ENCODE data around the gene GRK3. TPM values are rescaled to one million over a fixed set of nuclear protein-coding genes. Genes with fewer than 3 reads are reported as not detected.

GRK3 gene
- total and polyA plus RNA-seq, 10 of the 15 experiments (the other 5 are each of a cell fraction or from before 2014, with no cell fraction given), result 3.1 to 35.1 (median 14.7) TPM

- peaks cover 86% of the 10 kb centered on the region for H3K79me2 ChIP-seq (ENCODE audit: control insufficient read depth, insufficient read depth, low read length)
- no TSS peak for BruUV-seq (replicated peaks)
- TF ChIP-seq ATF3 (IDR thresholded peaks at IDR 0.05; ENCODE audit: borderline replicate concordance, extremely low read depth, low read depth, low read length) (no peak), ATF7 (IDR thresholded peaks at IDR 0.05; ENCODE audit: low read depth) (no peak), BRCA1 (IDR thresholded peaks at IDR 0.05; ENCODE audit: low read depth, low read length) (no peak), GATAD2B (conservative IDR thresholded peaks at IDR 0.05; ENCODE audit: low read depth) (peak; percentile 78), RB1 (IDR thresholded peaks at IDR 0.05; ENCODE audit: borderline replicate concordance) (peak; percentile 75; the same call in 1 of the 2 replicates), RUNX3 (IDR thresholded peaks at IDR 0.05; ENCODE audit: low read length) (no peak), ELK1 (IDR thresholded peaks at IDR 0.05; ENCODE audit: low read depth, low read length) (no peak), EED (IDR thresholded peaks at IDR 0.05; ENCODE audit: low read depth) (no peak), MTA2 (IDR thresholded peaks at IDR 0.05; ENCODE audit: low read depth) (peak; percentile 55; the same call in 1 of the 2 replicates), IKZF1 (conservative IDR thresholded peaks at IDR 0.05) (peak; percentile 34; the same call in 1 of the 2 replicates), TCF3 (IDR thresholded peaks at IDR 0.05; ENCODE audit: borderline replicate concordance, insufficient read depth, low read depth, low read length) (no peak), MXI1 (IDR thresholded peaks at IDR 0.05; ENCODE audit: low read depth, low read length) (no peak)
- TF ChIP-seq, protein P1, sequence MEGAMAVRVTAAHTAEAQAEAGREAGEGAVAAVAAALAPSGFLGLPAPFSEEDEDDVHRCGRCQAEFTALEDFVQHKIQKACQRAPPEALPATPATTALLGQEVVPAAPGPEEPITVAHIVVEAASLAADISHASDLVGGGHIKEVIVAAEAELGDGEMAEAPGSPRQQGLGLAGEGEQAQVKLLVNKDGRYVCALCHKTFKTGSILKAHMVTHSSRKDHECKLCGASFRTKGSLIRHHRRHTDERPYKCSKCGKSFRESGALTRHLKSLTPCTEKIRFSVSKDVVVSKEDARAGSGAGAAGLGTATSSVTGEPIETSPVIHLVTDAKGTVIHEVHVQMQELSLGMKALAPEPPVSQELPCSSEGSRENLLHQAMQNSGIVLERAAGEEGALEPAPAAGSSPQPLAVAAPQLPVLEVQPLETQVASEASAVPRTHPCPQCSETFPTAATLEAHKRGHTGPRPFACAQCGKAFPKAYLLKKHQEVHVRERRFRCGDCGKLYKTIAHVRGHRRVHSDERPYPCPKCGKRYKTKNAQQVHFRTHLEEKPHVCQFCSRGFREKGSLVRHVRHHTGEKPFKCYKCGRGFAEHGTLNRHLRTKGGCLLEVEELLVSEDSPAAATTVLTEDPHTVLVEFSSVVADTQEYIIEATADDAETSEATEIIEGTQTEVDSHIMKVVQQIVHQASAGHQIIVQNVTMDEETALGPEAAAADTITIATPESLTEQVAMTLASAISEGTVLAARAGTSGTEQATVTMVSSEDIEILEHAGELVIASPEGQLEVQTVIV (IDR thresholded peaks at IDR 0.05; ENCODE audit: borderline replicate concordance, partially characterized antibody), result no peak
- TF ChIP-seq, protein P2, sequence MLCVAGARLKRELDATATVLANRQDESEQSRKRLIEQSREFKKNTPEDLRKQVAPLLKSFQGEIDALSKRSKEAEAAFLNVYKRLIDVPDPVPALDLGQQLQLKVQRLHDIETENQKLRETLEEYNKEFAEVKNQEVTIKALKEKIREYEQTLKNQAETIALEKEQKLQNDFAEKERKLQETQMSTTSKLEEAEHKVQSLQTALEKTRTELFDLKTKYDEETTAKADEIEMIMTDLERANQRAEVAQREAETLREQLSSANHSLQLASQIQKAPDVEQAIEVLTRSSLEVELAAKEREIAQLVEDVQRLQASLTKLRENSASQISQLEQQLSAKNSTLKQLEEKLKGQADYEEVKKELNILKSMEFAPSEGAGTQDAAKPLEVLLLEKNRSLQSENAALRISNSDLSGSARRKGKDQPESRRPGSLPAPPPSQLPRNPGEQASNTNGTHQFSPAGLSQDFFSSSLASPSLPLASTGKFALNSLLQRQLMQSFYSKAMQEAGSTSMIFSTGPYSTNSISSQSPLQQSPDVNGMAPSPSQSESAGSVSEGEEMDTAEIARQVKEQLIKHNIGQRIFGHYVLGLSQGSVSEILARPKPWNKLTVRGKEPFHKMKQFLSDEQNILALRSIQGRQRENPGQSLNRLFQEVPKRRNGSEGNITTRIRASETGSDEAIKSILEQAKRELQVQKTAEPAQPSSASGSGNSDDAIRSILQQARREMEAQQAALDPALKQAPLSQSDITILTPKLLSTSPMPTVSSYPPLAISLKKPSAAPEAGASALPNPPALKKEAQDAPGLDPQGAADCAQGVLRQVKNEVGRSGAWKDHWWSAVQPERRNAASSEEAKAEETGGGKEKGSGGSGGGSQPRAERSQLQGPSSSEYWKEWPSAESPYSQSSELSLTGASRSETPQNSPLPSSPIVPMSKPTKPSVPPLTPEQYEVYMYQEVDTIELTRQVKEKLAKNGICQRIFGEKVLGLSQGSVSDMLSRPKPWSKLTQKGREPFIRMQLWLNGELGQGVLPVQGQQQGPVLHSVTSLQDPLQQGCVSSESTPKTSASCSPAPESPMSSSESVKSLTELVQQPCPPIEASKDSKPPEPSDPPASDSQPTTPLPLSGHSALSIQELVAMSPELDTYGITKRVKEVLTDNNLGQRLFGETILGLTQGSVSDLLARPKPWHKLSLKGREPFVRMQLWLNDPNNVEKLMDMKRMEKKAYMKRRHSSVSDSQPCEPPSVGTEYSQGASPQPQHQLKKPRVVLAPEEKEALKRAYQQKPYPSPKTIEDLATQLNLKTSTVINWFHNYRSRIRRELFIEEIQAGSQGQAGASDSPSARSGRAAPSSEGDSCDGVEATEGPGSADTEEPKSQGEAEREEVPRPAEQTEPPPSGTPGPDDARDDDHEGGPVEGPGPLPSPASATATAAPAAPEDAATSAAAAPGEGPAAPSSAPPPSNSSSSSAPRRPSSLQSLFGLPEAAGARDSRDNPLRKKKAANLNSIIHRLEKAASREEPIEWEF (IDR thresholded peaks at IDR 0.05; ENCODE audit: insufficient replicate concordance, low read depth, low read length), result peak; percentile 94
Measured at GRCh38 chr22:25569983-25570382, 5.5 kb downstream of the GRK3 start.

More at GRCh38 chr22:25569983-25570382, 5.5 kb downstream of the GRK3 start:
- no peaks in the 10 kb centered on the region for H3K9me3 ChIP-seq (replicated peaks; ENCODE audit: control insufficient read depth, insufficient read depth, low read length)
- DNase-seq (ENCODE audit: low read depth, low spot score), result no peak
- H3K36me3 ChIP-seq (ENCODE audit: control insufficient read depth in 2 of 2, insufficient read depth in 2 of 2, low read length in 1 of 2), result no peaks in the 10 kb centered on the region
- H2AFZ ChIP-seq (ENCODE audit: control insufficient read depth, low read depth, low read length), result no peak overlapping the region
- no peaks in the 10 kb centered on the region for H4K20me1 ChIP-seq (ENCODE audit: control insufficient read depth, insufficient read depth)
- H3K27me3 ChIP-seq (replicated peaks in 1 of 2; ENCODE audit: control insufficient read depth in 2 of 2, insufficient read depth in 2 of 2, low read length in 1 of 2), result no peaks in the 10 kb centered on the region
- H3K4me1 ChIP-seq (ENCODE audit: control insufficient read depth, insufficient read depth, low read length), result peaks cover 26% of the 10 kb centered on the region
- peak overlapping the region; percentile 47; the same call in 1 of the 2 replicates for H3K4me2 ChIP-seq (ENCODE audit: control insufficient read depth, insufficient read depth)
- intact Hi-C loops (cut with micrococcal nuclease; ENCODE audit: unreplicated experiment) (loop anchor here (5.0 kb wide), 1 partner anchor 87 kb away; no protein-coding TSS in a partner anchor), in situ Hi-C loops (cut with MboI) (no loop called here)
- peak overlapping the region; percentile 48 for H3K27ac ChIP-seq (ENCODE audit: control insufficient read depth, insufficient read depth)
- peak overlapping the region; percentile 45; the same call in 1 of the 2 replicates for H3K4me3 ChIP-seq
- ChIA-PET POLR2A (interaction anchor here (0.5 to 1.5 kb wide), 9 partner anchors 13 to 166 kb away, joined by 3 to 8 read pairs (median 4); no protein-coding TSS in a partner anchor), SMC1A (ENCODE audit: uncharacterized antibody, unreplicated experiment) (interaction anchor here (0.6 to 12.1 kb wide), 28 partner anchors 9 to 203 kb away, joined by 3 to 170 read pairs (median 4); no protein-coding TSS in a partner anchor), CTCF (interaction anchor here (0.9 to 8.6 kb wide), 14 partner anchors 24 to 202 kb away, joined by 3 to 89 read pairs (median 6); no protein-coding TSS in a partner anchor), RAD21 (ENCODE audit: unreplicated experiment) (interaction anchor here (0.7 to 14.7 kb wide), 18 partner anchors 17 to 203 kb away, joined by 3 to 202 read pairs (median 5); no protein-coding TSS in a partner anchor)
- ATAC-seq, result no peak
- 19% methylated on average over 10 of the region's 10 CpGs for WGBS (ENCODE audit: insufficient coverage, insufficient replicate concordance, low lambda C conversion rate, missing lambda C conversion rate)
- FAIRE-seq, result no peak
- H3K9ac ChIP-seq (ENCODE audit: control insufficient read depth, insufficient read depth, low read length), result peak overlapping the region; percentile 38

Measured in GM12878 (cell line).